ENCODE data around the gene UBL3. TPM values are rescaled to one million over a fixed set of nuclear protein-coding genes. Genes with fewer than 3 reads are reported as not detected.

Gene UBL3
- total and polyA plus RNA-seq, 4 donors = 14.8 to 29.4 (median 22.4) TPM

DNA sequence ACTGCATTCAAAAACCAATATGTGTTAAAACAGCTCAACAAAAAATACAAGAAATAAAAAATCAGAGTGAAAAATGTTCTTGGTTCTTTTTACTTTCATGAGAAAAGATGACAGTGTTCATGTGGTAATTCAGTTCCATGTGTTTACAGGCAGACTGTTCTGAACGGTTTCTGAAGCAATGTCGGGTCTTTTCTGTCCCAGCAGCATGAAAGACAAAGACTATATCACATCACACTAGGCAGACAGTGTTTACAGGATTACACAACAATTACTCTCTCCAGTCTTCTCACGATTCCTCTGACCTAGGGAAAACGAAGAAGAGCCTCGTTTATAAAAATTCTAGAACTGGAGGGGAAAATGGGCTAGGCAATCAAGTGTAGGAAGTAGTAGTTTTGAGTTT, 83.4 kb downstream of the UBL3 start:
- intact Hi-C loops (cut with DNase I) = no loop called here
- DNase-seq (no peak), ATAC-seq (ENCODE audit: low FRiP score) (no peak)
- no peaks in the 10 kb centered on the region for H3K27me3 ChIP-seq (ENCODE audit: control insufficient read depth in 1 of 2, insufficient read depth in 2 of 2, low read length in 1 of 2)
- no peaks in the 10 kb centered on the region for H3K36me3 ChIP-seq (ENCODE audit: control insufficient read depth in 1 of 2, insufficient read depth in 2 of 2, low read length in 1 of 2)
- WGBS, 2 donors = 81 to 87% methylated on average over 5 of the region's 5 CpGs
- H3K27ac ChIP-seq (ENCODE audit: low read depth in 1 of 2, low read length in 2 of 2) = no peak overlapping the region
- H3K4me3 ChIP-seq (ENCODE audit: low read length in 2 of 2) = no peak overlapping the region
- no peaks in the 10 kb centered on the region for H3K9me3 ChIP-seq (ENCODE audit: control insufficient read depth, low read length)
- H3K4me1 ChIP-seq (ENCODE audit: control insufficient read depth in 1 of 2, insufficient read depth in 2 of 2, low read length in 2 of 2) = no peaks in the 10 kb centered on the region

DNA sequence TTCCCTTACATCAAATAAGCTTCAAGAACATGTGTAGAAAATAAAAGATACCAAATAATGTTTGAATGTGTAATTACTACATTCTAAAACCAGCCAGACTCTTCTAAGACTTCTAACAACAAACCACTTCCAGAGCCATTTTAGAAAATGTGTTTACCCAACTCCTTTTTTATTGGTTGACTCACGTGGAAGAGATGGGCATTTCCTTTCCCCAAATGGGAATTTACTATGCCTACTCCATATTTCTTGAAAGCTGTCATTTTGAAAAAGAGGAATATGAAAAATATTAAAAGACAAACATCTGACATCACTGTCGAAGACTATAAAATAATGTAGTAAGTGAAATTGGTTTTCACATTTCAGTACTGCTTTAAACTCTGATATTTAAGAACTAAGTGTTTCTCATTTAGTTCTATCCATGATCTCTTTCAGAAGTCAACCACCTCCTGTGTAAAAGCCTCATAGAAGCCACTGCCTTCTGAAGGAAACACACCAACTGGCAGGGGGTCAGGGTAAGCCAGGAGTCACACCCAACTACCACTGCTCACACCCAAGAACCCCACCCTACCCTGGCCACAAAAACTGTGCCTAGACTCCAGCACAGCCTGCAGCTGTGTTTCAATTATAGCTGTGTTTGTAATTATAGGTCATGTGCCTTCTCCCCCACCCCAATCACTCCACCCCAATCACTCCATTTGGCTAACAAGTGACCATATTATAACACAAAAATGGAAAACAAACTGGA, 86.8 kb downstream of the UBL3 start:
- intact Hi-C loops (cut with DNase I) = no loop called here
- ATAC-seq (ENCODE audit: low FRiP score) = no peak
- 55 to 66% methylated on average over 2 of the region's 2 CpGs for WGBS, 2 donors

GRCh38 chr13:29761815-29762214, 88.6 kb downstream of the UBL3 start:
- DNase-seq (no peak), ATAC-seq (ENCODE audit: low FRiP score) (no peak)
- Histone ChIP-seq H3K4me1 (ENCODE audit: control insufficient read depth in 1 of 2, insufficient read depth in 2 of 2, low read length in 2 of 2) (no peaks in the 10 kb centered on the region), H3K9me3 (ENCODE audit: control insufficient read depth, low read length) (no peaks in the 10 kb centered on the region), H3K27me3 (ENCODE audit: control insufficient read depth in 1 of 2, insufficient read depth in 2 of 2, low read length in 1 of 2) (no peaks in the 10 kb centered on the region), H3K27ac (ENCODE audit: low read depth in 1 of 2, low read length in 2 of 2) (no peak overlapping the region), H3K36me3 (ENCODE audit: control insufficient read depth in 1 of 2, insufficient read depth in 2 of 2, low read length in 1 of 2) (no peaks in the 10 kb centered on the region), H3K4me3 (ENCODE audit: low read length in 2 of 2) (no peak overlapping the region)
- intact Hi-C loops (cut with DNase I) = no loop called here
- WGBS, 2 donors = 70 to 77% methylated on average over 4 of the region's 4 CpGs

More for the DNA sequence above, 86.8 kb downstream of the UBL3 start:
- DNase-seq = no peak
- Histone ChIP-seq H3K27me3 (ENCODE audit: control insufficient read depth in 1 of 2, insufficient read depth in 2 of 2, low read length in 1 of 2) (no peaks in the 10 kb centered on the region), H3K4me3 (ENCODE audit: low read length in 2 of 2) (no peak overlapping the region), H3K9me3 (ENCODE audit: control insufficient read depth, low read length) (no peaks in the 10 kb centered on the region), H3K27ac (ENCODE audit: low read depth in 1 of 2, low read length in 2 of 2) (no peak overlapping the region), H3K36me3 (ENCODE audit: control insufficient read depth in 1 of 2, insufficient read depth in 2 of 2, low read length in 1 of 2) (no peaks in the 10 kb centered on the region), H3K4me1 (ENCODE audit: control insufficient read depth in 1 of 2, insufficient read depth in 2 of 2, low read length in 2 of 2) (no peaks in the 10 kb centered on the region)

DNA sequence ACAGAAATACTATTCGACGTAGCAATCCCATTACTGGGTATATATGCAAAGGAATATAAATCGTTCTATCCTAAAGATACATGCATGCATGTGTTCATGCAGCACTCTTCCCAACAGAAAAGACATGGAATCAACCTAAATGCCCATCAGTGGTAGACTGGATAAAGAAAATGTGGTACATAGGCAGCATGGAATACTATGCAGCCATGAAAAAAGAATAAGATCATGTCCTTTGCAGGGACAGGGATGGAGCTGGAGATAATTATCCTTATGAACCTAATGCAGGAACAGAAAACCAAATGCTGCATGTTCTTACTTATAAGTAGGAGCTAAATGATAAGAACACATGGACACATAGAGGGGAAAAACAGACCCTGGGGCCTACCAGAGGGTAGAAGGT, 89.3 kb downstream of the UBL3 start:
- H3K27ac ChIP-seq (ENCODE audit: low read depth in 1 of 2, low read length in 2 of 2) = no peak overlapping the region
- WGBS, 2 donors = 65 to 79% methylated on average over 3 of the region's 3 CpGs

GRCh38 chr13:29760544-29760943, 89.9 kb downstream of the UBL3 start:
- Histone ChIP-seq H3K27me3 (ENCODE audit: control insufficient read depth in 1 of 2, insufficient read depth in 2 of 2, low read length in 1 of 2) (no peaks in the 10 kb centered on the region), H3K27ac (ENCODE audit: low read depth in 1 of 2, low read length in 2 of 2) (no peak overlapping the region), H3K4me3 (ENCODE audit: low read length in 2 of 2) (no peak overlapping the region), H3K9me3 (ENCODE audit: control insufficient read depth, low read length) (no peaks in the 10 kb centered on the region), H3K36me3 (ENCODE audit: control insufficient read depth in 1 of 2, insufficient read depth in 2 of 2, low read length in 1 of 2) (no peaks in the 10 kb centered on the region), H3K4me1 (ENCODE audit: control insufficient read depth in 1 of 2, insufficient read depth in 2 of 2, low read length in 2 of 2) (no peaks in the 10 kb centered on the region)
- WGBS, 2 donors = 89 to 90% methylated on average over 3 of the region's 3 CpGs
- DNase-seq = no peak
- ATAC-seq (ENCODE audit: low FRiP score) = no peak
- intact Hi-C loops (cut with DNase I) = no loop called here

More for the DNA sequence above, 89.3 kb downstream of the UBL3 start:
- ATAC-seq (ENCODE audit: low FRiP score) (no peak), DNase-seq (no peak)
- H3K36me3 ChIP-seq (ENCODE audit: control insufficient read depth in 1 of 2, insufficient read depth in 2 of 2, low read length in 1 of 2) = no peaks in the 10 kb centered on the region
- H3K4me1 ChIP-seq (ENCODE audit: control insufficient read depth in 1 of 2, insufficient read depth in 2 of 2, low read length in 2 of 2) = no peaks in the 10 kb centered on the region
- H3K4me3 ChIP-seq (ENCODE audit: low read length in 2 of 2) = no peak overlapping the region
- intact Hi-C loops (cut with DNase I) = no loop called here
- no peaks in the 10 kb centered on the region for H3K27me3 ChIP-seq (ENCODE audit: control insufficient read depth in 1 of 2, insufficient read depth in 2 of 2, low read length in 1 of 2)
- H3K9me3 ChIP-seq (ENCODE audit: control insufficient read depth, low read length) = no peaks in the 10 kb centered on the region

DNA sequence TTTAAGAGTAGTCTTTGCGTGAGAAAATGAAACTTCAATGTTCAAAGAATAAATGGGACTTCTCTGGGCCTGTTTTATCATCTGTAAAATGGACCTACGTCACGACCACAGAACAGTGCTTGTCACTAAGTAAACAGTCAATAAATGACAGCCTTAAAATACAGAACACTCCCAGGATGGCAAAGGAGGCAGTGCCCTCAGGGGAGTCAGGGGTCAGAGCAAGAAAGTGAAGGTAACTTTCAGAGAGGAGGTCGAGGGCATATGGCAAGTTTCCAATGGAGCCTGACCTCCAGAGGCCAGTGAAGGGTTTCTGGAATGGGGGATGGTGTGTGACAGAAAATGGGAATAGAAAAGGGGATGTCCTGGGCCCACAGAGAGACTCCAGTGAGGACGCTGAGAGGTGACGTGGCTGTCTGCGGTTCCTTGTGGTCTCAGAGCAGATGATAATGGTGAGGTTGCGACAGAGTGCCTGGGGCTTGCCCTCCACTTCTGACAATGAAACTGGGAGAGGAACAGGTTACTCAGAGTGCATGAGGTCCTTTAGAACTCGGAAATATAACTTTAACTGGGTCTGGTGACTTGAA, 91.8 kb downstream of the UBL3 start:
- ATAC-seq (ENCODE audit: low FRiP score) = no peak
- intact Hi-C loops (cut with DNase I) = no loop called here
- 84% methylated on average over 9 of the region's 9 CpGs for whole genome bisulfite sequencing, 2 donors
- H3K27ac ChIP-seq (ENCODE audit: low read depth in 1 of 2, low read length in 2 of 2) = no peak overlapping the region
- no peaks in the 10 kb centered on the region for H3K4me1 ChIP-seq (ENCODE audit: control insufficient read depth in 1 of 2, insufficient read depth in 2 of 2, low read length in 2 of 2)
- no peaks in the 10 kb centered on the region for H3K36me3 ChIP-seq (ENCODE audit: control insufficient read depth in 1 of 2, insufficient read depth in 2 of 2, low read length in 1 of 2)
- H3K4me3 ChIP-seq (ENCODE audit: low read length in 2 of 2) = no peak overlapping the region
- no peaks in the 10 kb centered on the region for H3K27me3 ChIP-seq (ENCODE audit: control insufficient read depth in 1 of 2, insufficient read depth in 2 of 2, low read length in 1 of 2)
- peak in 1 of 2 donors; percentile 85 for DNase-seq
- H3K9me3 ChIP-seq (ENCODE audit: control insufficient read depth, low read length) = no peaks in the 10 kb centered on the region

DNA sequence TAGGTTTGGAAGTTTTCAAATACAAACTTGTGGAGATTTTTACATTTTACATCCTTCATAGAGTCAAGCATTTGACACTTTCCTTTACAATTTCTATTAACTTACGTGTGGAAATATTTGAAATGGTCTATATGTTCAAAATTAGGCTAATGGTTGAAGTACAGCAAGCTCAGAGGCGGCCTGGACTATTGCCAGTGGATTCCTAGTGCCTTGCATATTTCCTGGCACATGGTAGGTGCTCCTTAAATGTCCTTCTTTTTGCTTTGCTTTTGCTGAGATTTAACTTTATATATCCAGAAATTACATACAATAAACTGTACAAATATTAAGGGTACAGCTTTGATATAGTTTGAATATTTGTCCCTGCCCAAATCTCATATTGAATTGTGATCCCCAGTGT, 93.9 kb downstream of the UBL3 start:
- DNase-seq = no peak
- no peak for ATAC-seq (ENCODE audit: low FRiP score)

GRCh38 chr13:29754473-29754806, 96.0 kb downstream of the UBL3 start:
- Histone ChIP-seq H3K27me3 (ENCODE audit: control insufficient read depth in 1 of 2, insufficient read depth in 2 of 2, low read length in 1 of 2) (no peaks in the 10 kb centered on the region), H3K27ac (ENCODE audit: low read depth in 1 of 2, low read length in 2 of 2) (no peak overlapping the region), H3K36me3 (ENCODE audit: control insufficient read depth in 1 of 2, insufficient read depth in 2 of 2, low read length in 1 of 2) (no peaks in the 10 kb centered on the region), H3K4me1 (ENCODE audit: control insufficient read depth in 1 of 2, insufficient read depth in 2 of 2, low read length in 2 of 2) (no peaks in the 10 kb centered on the region), H3K9me3 (ENCODE audit: control insufficient read depth, low read length) (no peaks in the 10 kb centered on the region), H3K4me3 (ENCODE audit: low read length in 2 of 2) (no peak overlapping the region)
- 92 to 96% methylated on average over 4 of the region's 4 CpGs for WGBS, 2 donors
- DNase-seq (no peak), ATAC-seq (ENCODE audit: low FRiP score) (no peak)
- intact Hi-C loops (cut with DNase I) = no loop called here

More for the DNA sequence above, 93.9 kb downstream of the UBL3 start:
- Histone ChIP-seq H3K4me3 (ENCODE audit: low read length in 2 of 2) (no peak overlapping the region), H3K27me3 (ENCODE audit: control insufficient read depth in 1 of 2, insufficient read depth in 2 of 2, low read length in 1 of 2) (no peaks in the 10 kb centered on the region), H3K9me3 (ENCODE audit: control insufficient read depth, low read length) (no peaks in the 10 kb centered on the region), H3K4me1 (ENCODE audit: control insufficient read depth in 1 of 2, insufficient read depth in 2 of 2, low read length in 2 of 2) (no peaks in the 10 kb centered on the region), H3K36me3 (ENCODE audit: control insufficient read depth in 1 of 2, insufficient read depth in 2 of 2, low read length in 1 of 2) (no peaks in the 10 kb centered on the region), H3K27ac (ENCODE audit: low read depth in 1 of 2, low read length in 2 of 2) (no peak overlapping the region)
- intact Hi-C loops (cut with DNase I) = no loop called here
- 14 to 21% methylated on average over 2 of the region's 2 CpGs for WGBS, 2 donors

All from aorta (tissue), 5 donors.